Astrocyte (in vitro differentiated cells and primary cell): Measurements from ENCODE around the gene PTPN3.

Experiments
- CTCF ChIP-seq: IDR thresholded peaks from 2 replicates; pipeline ENCODE4 v1.5.1; 2011; ENCODE audit warnings: low read depth, mild to moderate bottlenecking, inconsistent platforms, low read length, moderate library complexity; ENCODE audit not compliant: insufficient read depth
- EZH2 ChIP-seq: IDR thresholded peaks from 2 replicates; pipeline ENCODE4 v1.6.1; 2012; ENCODE audit warnings: mild to moderate bottlenecking, low read length, inconsistent platforms; ENCODE audit not compliant: insufficient read depth

- TF ChIP-seq CTCF (no peak), EZH2 (no peak)
Measured at GRCh38 chr9:109336409-109336808, 161.7 kb downstream of the PTPN3 start.
